ENCODE measurements around the gene GPR27. TPM values are rescaled to one million over a fixed set of nuclear protein-coding genes. Genes with fewer than 3 reads are reported as not detected.

GPR27 gene
- total RNA-seq, 1 experiment from 2014 or later: 0.07 TPM

DNA sequence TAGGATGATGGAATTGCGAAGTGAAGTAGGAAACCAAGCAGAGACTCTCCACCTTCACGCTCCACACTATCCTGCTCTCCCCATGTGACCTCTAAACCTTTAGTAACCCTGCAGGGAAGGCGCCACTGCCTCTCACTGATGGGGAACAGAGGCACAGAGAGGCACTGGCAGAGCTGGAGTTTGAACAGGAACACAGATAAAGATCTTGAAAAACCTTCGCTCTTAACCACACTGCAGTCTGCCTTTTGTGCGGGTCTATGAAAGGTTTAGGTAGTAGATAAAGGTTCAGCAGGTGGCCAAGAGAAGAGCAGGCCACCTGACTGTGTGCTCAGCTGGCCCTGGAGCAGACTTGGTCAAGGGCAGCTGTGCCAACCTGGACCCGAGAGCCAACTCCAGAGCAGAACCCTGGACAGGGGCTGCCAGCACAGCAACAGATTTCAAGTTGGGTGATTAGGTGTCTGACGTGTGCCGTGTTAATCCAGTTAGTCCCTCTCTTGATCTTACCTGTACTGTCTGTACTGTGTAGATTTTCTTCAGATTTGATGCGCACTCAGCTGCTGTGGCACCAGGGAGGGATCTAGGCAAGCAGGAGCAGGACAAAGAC is 43.6 kb upstream of the GPR27 start:
- no peak overlapping the region for H3K4me3 ChIP-seq (ENCODE audit: low read length)
- H4K20me1 ChIP-seq (ENCODE audit: low read length): no peaks in the 10 kb centered on the region

DNA sequence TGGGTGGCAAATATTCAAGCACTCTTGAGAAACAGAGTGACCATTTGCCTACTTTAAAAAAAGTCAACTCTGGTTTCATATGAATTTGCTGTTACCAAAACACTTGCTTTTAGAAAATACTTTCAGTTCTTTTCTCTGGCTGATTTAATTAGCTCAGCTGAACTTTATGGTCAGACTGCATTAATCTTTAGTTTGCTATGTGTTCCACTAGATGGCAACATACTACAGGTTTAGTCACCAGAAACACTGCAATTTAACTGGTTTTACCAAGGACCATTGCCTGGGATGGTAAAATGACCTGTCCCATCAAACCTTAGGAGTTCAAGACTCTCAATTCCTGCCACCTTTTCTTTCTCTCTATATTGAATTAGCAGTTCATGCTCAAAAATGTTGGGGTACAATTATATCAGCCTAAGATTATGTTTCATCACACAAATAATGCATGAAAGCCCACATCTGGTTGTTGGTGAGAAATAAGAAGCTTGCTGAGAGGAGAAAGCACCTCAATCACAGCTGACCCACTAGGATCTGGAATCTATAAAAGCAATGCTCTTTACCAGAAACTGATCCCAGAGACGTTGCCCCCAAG is 42.7 kb upstream of the GPR27 start:
- H3K9ac ChIP-seq (ENCODE audit: low read length): no peak overlapping the region
- ATAC-seq (peak; percentile 96), DNase-seq (peak; percentile 77)
- no peaks in the 10 kb centered on the region for H3K79me2 ChIP-seq (ENCODE audit: low read length)
- POLR2A ChIA-PET (ENCODE audit: unreplicated experiment): interaction anchor here (0.6 kb wide), 1 partner anchor 882 kb away, joined by 3 read pairs; no protein-coding TSS in a partner anchor
- H3K27ac ChIP-seq (ENCODE audit: low read length): no peak overlapping the region
- no peaks in the 10 kb centered on the region for H3K27me3 ChIP-seq (ENCODE audit: low read length)
- H3F3A ChIP-seq (ENCODE audit: low read length, unreplicated experiment): no peaks in the 10 kb centered on the region
- intact Hi-C loops (cut with micrococcal nuclease): loop anchor here (1.0 to 5.0 kb wide), 3 partner anchors 148 to 1376 kb away; no protein-coding TSS in a partner anchor
- H3K4me1 ChIP-seq (ENCODE audit: insufficient read depth, low read length): no peaks in the 10 kb centered on the region
- CTCF ChIA-PET: interaction anchor here (0.6 to 1.0 kb wide), 4 partner anchors 12 to 971 kb away, joined by 3 to 6 read pairs (median 4); no protein-coding TSS in a partner anchor
- H3K9me3 ChIP-seq (ENCODE audit: low read length): no peaks in the 10 kb centered on the region
- no peak overlapping the region for H2AFZ ChIP-seq (ENCODE audit: low read length)
- no peaks in the 10 kb centered on the region for H3K36me3 ChIP-seq (ENCODE audit: low read depth, low read length)
- BruUV-seq (replicated peaks): no TSS peak
- TF ChIP-seq EZH2phosphoT487 (IDR thresholded peaks at IDR 0.05; ENCODE audit: borderline replicate concordance, low read length) (no peak), EZH2 (IDR thresholded peaks at IDR 0.05; ENCODE audit: low read length, unreplicated experiment) (no peak)
- TF ChIP-seq, protein P1, sequence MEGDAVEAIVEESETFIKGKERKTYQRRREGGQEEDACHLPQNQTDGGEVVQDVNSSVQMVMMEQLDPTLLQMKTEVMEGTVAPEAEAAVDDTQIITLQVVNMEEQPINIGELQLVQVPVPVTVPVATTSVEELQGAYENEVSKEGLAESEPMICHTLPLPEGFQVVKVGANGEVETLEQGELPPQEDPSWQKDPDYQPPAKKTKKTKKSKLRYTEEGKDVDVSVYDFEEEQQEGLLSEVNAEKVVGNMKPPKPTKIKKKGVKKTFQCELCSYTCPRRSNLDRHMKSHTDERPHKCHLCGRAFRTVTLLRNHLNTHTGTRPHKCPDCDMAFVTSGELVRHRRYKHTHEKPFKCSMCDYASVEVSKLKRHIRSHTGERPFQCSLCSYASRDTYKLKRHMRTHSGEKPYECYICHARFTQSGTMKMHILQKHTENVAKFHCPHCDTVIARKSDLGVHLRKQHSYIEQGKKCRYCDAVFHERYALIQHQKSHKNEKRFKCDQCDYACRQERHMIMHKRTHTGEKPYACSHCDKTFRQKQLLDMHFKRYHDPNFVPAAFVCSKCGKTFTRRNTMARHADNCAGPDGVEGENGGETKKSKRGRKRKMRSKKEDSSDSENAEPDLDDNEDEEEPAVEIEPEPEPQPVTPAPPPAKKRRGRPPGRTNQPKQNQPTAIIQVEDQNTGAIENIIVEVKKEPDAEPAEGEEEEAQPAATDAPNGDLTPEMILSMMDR (conservative IDR thresholded peaks at IDR 0.05; ENCODE audit: low read depth, low read length): peak; percentile 86
- H3K4me3 ChIP-seq (ENCODE audit: low read length): no peak overlapping the region
- H3K9me2 ChIP-seq (replicated peaks; ENCODE audit: low read length): no peaks in the 10 kb centered on the region
- H3K4me2 ChIP-seq (ENCODE audit: low read length): no peak overlapping the region
- H4K20me1 ChIP-seq (ENCODE audit: low read length): no peaks in the 10 kb centered on the region

More for the DNA sequence above, 43.6 kb upstream of the GPR27 start:
- H3K9me3 ChIP-seq (ENCODE audit: low read length): no peaks in the 10 kb centered on the region
- no peaks in the 10 kb centered on the region for H3K27me3 ChIP-seq (ENCODE audit: low read length)
- H3F3A ChIP-seq (ENCODE audit: low read length, unreplicated experiment): no peaks in the 10 kb centered on the region
- H3K36me3 ChIP-seq (ENCODE audit: low read depth, low read length): no peaks in the 10 kb centered on the region
- no peaks in the 10 kb centered on the region for H3K79me2 ChIP-seq (ENCODE audit: low read length)
- ATAC-seq (no peak), DNase-seq (no peak)
- no peak overlapping the region for H3K27ac ChIP-seq (ENCODE audit: low read length)
- no peaks in the 10 kb centered on the region for H3K4me1 ChIP-seq (ENCODE audit: insufficient read depth, low read length)
- no TSS peak for BruUV-seq (replicated peaks)
- no peaks in the 10 kb centered on the region for H3K9me2 ChIP-seq (replicated peaks; ENCODE audit: low read length)
- no peak for TF ChIP-seq EZH2 (IDR thresholded peaks at IDR 0.05; ENCODE audit: low read length, unreplicated experiment)
- TF ChIP-seq, protein P1 (conservative IDR thresholded peaks at IDR 0.05; ENCODE audit: low read depth, low read length): no peak
- no peak for TF ChIP-seq EZH2phosphoT487 (IDR thresholded peaks at IDR 0.05; ENCODE audit: borderline replicate concordance, low read length)
- no peak overlapping the region for H3K4me2 ChIP-seq (ENCODE audit: low read length)
- CTCF ChIA-PET: no interaction called here
- POLR2A ChIA-PET (ENCODE audit: unreplicated experiment): no interaction called here
- H2AFZ ChIP-seq (ENCODE audit: low read length): no peak overlapping the region
- no peak overlapping the region for H3K9ac ChIP-seq (ENCODE audit: low read length)
- intact Hi-C loops (cut with micrococcal nuclease): loop anchor here (5.0 kb wide), 2 partner anchors 1112 to 1377 kb away; no protein-coding TSS in a partner anchor

DNA sequence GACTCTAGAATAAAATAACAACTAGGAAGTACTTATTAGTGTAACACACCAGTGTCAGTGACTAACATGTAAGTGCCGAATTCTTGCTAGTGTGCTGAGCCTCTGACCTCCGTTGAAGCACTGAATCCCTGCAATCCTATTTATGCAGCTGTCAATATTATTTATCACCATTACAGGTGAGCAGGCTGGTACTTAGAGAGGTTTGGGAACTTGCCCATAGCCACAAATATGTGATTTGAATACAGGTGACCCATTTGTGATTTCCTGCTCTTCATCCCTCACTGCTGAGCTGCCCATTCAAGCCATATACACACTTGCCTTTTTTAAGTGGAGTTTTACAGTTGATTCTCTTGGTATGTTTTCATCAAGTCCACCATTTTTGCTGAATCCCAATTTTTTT is 40.6 kb upstream of the GPR27 start:
- H3K4me3 ChIP-seq (ENCODE audit: low read length): no peak overlapping the region
- H3K27ac ChIP-seq (ENCODE audit: low read length): no peak overlapping the region
- POLR2A ChIA-PET (ENCODE audit: unreplicated experiment): no interaction called here
- H3K4me1 ChIP-seq (ENCODE audit: insufficient read depth, low read length): no peaks in the 10 kb centered on the region
- H3K4me2 ChIP-seq (ENCODE audit: low read length): no peak overlapping the region
- ATAC-seq: no peak
- no peaks in the 10 kb centered on the region for H3K9me2 ChIP-seq (replicated peaks; ENCODE audit: low read length)
- H2AFZ ChIP-seq (ENCODE audit: low read length): no peak overlapping the region
- no peaks in the 10 kb centered on the region for H3K36me3 ChIP-seq (ENCODE audit: low read depth, low read length)
- H3K27me3 ChIP-seq (ENCODE audit: low read length): no peaks in the 10 kb centered on the region
- CTCF ChIA-PET: no interaction called here
- H3F3A ChIP-seq (ENCODE audit: low read length, unreplicated experiment): no peaks in the 10 kb centered on the region
- no TSS peak for BruUV-seq (replicated peaks)
- no peaks in the 10 kb centered on the region for H3K79me2 ChIP-seq (ENCODE audit: low read length)
- intact Hi-C loops (cut with micrococcal nuclease): loop anchor here (5.0 kb wide), 2 partner anchors 1109 to 1374 kb away; no protein-coding TSS in a partner anchor
- H3K9ac ChIP-seq (ENCODE audit: low read length): no peak overlapping the region
- no peaks in the 10 kb centered on the region for H3K9me3 ChIP-seq (ENCODE audit: low read length)
- no peaks in the 10 kb centered on the region for H4K20me1 ChIP-seq (ENCODE audit: low read length)
- TF ChIP-seq, protein P1 (conservative IDR thresholded peaks at IDR 0.05; ENCODE audit: low read depth, low read length): no peak
- TF ChIP-seq EZH2 (IDR thresholded peaks at IDR 0.05; ENCODE audit: low read length, unreplicated experiment) (no peak), EZH2phosphoT487 (IDR thresholded peaks at IDR 0.05; ENCODE audit: borderline replicate concordance, low read length) (no peak)
- peak; percentile 45 for DNase-seq

All from PC-3 (cell line).